ENCODE data around the gene MYO3B.

MYO3B gene

DNA sequence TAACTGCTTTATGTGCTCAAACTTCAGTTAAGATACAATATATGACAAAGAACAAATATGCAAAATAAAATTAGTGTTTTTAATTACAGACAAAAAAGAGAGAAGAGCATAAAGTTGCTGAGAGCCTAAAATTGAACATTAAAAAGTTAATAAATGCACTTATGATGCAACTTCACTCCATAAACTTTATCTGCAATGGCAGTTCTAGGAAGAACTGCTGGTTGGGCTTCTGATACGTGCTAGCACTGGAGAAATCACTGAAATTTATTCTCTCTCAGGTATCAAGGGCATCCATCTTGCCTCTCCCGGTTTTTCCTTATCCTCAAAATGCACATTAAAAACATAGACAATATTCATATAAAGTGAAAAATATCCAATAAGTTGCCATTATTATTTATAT lies 35.7 kb downstream of the MYO3B start:
- DNase-seq = no peak

DNA sequence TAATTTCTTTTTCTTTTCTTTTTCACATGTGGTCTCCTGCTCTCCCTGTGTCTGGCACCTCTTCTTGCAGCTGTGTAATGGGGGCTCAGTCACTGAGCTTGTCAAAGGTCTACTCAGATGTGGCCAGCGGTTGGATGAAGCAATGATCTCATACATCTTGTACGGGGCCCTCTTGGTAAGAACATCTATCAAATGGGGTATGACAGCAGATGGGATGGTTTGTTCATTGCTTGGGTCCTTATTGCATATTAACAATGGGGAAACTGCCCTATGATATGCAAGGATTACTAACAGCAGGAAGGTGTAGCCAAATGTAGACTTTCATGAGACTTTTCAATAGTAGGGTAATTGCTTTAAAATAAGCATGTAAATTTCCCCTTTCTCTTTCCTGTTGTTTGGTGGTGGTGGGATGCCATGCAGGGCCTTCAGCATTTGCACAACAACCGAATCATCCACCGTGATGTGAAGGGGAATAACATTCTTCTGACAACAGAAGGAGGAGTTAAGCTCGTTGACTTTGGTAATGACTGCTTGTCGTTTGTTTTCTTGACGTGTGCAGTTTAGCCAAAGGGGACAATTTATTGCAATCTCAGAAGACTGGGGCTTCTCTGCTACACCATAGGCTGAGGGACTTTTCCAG lies 36.5 kb downstream of the MYO3B start:
- no peak for DNase-seq

DNA sequence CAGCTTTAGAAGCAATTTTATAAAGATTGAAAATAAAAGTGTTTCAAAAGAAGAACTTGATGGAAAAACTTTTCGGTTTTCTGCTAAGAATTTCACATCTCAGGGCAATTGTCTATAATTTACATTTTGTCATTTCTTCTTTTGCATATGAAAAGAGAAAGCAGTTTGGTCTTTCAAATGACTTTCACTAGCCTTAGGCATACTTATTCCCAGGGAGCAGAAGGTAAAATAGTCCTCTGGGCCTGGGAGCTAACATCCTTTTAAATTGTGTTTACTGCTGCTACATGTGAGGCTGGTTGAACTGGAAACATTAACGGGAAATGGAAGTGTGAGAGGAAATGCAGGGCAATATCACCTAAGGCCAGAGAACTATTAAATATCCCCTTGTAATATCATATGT lies 37.1 kb downstream of the MYO3B start:
- DNase-seq = no peak

DNA sequence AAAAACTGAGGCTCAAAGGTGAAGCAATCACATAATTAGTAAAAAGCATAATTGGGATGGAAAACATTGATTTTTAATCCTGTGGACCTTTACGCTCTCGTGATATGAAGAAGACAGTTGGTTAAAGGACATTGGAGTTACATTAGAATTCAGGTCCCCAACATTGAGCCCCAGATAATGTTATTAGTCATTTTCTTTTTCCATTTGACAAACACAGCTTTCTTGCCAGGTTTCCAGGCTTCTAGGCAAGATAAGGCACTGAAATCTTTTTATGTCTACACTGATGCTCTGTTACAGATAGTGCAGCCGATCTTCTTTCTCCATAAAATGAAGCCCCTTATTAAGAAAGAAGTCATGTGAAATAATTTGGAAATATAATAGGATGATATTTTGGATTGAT lies 38.5 kb downstream of the MYO3B start:
- DNase-seq = no peak

DNA sequence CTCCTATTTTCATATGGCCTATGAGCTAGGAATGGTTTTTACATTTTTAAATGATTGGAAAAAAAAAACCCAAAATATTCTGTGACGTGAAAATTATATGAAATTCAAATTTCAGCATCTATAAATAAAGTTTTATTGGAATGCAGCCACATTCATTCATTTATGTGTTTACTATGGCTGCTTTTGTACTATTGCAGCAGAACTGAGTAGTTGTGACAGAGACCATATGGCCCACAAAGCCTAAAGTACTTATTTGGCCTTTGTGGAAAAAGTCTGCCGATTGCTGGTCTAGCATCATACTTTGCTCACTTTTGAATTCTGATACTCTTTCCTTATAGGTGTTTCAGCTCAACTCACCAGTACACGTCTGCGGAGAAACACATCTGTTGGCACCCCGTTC lies 39.0 kb downstream of the MYO3B start:
- no peak for DNase-seq

DNA sequence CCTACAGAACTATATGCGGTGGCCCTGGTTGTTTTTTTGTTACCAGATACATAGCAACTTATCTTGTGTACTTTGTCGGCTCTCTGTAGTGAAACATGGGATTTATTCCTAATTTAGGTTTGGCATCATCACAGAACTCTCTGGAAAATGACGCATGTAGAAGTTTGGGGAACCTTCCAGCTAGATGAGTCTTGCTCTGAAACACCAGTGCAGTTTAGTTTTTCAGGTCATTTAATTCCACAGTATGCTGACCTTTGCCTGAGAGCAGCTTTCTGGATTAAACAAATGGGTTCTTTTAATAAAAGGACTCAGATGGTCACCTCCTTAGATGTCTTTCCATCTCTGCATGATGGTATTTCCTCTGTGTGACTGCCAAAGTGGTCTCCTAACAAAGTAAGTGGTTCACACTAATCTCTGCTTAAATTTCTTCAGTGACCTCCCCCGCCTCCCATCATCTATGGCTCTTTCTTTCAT lies 39.9 kb downstream of the MYO3B start:
- DNase-seq = no peak

DNA sequence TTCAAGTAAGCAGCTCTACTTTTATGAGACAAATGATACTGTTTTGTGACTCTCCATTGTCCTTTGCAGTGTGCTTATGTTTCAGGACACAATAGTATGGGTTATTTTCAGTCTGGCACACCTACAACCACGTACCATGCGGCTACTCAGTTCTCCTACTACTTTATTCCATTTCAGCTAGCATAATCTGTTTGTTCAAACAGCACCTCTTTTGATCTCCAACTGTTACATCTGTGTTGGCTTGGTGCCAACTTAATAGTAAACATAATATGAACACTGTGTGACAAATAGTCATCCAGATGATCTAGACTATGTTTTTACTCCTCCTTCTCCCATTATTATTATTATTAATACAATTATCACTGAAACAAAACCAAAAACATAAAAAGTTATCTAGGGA lies 40.5 kb downstream of the MYO3B start:
- no peak for DNase-seq

DNA sequence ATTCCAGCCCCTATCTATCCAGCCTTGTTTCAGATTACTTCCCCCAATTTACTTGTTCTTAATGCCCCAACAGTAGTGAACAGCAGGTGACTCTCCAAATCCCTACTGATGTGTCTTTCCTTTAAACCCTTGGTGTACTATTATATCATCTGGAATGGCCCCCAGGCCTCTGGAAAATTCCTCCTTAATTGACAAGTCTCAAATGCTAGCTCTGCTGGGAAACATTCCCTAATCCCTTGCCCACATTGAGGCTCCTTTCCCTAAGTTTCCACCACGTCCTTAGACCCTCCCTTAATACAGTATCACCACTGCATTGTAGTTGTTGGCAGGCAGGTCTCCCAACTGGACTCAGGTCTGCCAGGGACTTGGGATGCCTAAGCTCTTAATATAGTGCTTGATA lies 41.0 kb downstream of the MYO3B start:
- DNase-seq = no peak

DNA sequence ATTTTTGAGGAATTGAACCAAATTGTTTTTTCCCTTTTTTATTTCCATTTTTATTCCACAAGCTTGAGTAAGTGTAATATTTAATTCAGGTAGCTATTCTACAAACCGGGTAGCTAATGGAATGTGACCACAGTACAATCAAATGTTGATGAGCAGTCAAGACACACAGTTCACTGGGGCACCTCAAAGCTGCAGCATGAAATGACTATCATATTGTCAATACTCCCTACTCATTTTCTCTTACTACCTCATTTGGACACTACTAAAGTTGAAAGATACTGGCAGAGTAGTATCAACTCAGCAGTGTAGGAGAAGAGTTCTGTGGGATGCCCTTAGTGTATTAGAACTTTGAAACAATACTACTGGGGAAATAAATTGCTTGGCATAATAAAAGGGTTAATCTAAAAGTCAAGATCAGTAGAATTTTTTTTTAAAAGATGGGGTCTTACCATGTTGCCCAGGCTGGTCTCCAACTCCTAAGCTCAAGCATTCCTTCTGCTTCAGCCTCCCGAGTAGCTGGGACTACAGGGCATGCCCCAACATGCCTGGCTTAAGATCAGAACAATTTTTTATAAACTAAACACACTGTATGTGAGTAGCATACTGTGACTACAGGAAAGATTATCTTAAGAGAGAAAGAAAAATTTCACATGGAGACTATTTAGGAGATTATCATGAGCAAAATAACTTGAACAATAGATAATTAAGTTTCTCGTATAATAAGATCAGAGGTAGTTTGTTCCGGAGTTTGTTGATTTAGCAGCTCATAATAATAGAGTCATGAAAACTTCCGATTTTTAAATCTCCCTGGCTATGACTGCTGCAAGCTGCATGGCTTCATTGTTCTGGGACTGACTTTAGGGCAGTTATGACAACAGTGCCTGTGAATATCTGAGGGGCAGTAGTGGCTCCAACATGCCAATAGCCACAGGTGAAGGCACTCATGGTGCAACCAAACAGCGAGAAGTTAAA lies 43.7 kb downstream of the MYO3B start:
- no peak for DNase-seq

DNA sequence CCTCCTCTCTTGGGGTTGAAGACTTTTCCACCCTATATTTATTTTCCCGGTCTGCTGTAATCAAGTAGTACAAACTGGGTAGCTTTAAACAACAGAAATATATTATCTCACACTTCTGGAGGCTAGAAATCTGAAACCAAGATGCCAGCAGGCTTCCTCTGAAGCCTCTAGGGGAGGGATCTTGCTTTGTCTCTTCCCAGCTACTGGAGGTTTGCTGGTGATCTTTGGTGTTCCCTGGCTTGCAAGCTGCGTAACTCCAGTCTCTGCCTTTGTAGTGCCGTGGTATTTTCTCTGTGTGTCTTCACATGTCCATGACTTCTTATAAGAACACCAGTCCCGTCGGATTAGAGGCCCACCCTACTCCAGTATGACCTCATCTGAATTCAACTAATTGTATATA lies 44.4 kb downstream of the MYO3B start:
- DNase-seq = no peak

DNA sequence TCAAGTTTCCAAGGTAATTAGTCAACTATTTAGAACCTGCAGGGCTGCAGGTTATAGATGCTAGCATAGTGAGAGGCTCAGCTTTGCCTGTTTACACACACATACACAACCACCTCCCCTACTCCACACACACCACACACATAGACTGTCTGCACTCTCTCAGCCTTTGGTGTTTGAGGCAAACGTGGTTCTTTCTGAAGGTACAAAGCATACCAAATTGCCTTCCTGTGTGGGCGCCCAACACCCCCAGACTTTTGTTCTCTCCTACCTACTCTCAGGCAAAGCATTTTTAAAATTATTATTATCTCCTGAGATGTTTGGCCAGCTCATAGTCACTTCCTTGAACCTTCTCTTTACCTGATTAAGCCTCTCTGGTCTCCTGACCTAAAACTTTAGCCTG lies 44.9 kb downstream of the MYO3B start:
- no peak for DNase-seq

DNA sequence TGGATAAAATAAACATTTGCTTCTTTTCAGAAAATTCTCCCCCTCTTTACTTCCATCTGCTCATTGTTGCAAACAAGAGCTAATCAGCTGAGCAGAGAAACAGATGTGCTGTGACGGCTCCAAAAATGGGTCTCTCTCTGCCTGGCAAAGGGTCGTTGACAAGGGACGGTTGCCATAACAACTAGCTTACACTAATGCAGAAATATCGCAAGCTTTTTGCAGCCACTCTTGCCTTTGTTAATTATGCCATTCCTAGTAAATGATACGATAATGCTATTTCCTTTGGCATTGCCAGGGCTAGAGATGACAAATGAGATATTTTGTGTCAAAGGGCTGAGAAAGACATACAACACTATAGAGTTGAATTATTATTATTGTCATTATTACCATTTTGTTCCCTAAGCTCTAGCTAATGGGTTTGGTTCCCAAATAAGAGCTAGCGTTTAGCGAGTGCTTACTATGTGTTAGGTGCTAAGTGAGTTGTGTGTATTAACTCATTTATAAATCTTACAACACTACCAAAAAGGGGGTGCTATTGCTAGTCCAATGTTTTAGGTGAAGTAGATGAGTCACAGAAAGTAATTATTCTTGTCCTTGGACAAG lies 46.8 kb downstream of the MYO3B start:
- no peak for DNase-seq

DNA sequence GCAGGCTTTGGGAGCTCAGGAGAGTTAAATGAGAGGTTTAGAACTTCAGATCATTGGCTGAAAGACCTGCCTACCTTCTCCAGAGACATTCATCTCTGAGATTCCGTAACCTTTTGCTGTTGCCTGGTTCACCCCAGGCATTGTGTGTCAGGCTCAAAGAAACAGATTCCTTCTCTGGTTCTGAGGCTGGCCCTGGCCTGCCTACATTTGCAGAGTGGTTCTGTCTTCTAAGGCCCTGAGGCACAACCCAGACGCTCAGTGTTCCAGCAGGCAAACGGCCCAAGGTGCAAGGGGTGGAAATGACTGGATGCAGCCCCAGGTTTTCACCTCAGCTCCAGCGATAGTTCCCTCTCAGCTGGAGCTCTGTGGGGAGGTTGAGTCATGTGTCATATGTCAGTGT lies 48.3 kb downstream of the MYO3B start:
- no peak for DNase-seq

DNA sequence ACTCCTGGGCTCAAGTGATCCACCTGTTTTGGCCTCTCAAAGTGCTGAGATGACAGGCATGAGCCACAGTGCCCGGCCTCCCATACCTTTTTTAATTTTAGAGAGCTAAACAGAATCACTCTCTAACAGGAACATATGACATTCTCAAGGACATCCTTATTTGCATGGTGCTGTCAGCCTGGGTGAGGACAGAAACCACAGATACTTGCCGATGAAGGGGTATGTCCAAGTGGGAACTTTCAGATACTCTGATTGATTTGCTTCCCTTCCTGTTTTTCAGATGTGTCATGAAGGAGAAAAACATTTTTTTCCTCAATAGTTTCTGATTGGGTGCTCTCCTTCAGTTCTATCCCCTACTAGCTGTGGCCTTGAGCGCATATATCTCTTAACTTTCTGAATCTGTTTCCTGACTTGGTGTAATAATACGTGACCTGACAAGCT lies 49.6 kb downstream of the MYO3B start:
- no peak for DNase-seq

DNA sequence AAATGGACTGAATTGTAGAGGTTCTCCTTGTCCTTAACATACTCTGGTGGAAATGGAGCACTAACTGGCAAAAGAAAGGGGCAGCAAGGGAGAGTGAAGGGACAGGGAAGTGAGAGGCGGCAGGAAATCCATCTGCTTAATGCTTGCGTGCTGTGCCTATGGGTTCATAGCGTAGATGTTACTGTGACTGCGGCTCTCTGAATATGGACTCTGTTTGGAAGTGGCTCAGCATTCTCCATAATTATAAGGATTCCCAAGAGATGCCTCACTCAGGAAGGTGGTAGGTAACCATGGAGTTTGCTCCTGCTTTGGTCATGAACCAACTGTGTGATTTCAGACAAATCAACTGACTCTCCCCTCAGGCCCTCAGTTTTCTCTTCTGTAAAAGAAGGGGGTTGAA lies 50.0 kb downstream of the MYO3B start:
- no peak for DNase-seq

DNA sequence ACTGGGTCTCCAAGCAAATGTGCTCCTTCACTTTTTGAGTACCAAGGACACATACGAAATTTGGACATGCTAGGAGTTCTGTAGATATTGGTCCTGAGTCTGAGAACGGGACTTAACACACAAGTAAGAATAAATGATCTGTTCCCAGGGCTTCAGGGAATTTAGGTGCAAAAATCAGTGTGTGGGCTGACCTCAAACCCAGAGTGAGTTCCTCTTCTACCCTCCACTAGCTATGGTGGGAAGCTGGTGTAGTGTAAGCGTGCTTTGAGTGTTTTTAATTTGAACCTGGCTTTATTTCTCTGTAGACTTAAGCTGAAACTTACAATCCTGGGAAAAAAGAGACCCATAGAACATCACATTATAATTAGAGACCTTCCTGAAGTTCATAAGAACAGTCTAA lies 50.5 kb downstream of the MYO3B start:
- no peak for DNase-seq

DNA sequence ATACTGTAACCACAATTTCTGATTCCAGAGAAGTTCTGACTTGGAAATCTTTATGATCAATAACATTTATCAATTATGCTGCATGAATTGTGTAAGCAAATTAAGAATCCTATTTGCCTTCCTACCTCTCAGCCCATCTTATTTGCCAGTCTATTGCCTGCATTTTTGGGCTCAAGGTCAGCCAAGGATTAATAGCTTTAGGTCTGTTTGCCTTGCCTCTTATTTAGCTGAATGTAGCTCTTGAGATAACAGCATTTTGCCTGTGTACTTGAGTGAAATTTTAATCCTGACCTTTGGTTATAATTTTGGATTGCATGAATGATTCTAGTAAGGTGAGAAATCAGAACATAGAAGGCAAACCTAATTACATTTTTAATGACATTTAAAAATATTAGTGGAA lies 51.2 kb downstream of the MYO3B start:
- DNase-seq = no peak

DNA sequence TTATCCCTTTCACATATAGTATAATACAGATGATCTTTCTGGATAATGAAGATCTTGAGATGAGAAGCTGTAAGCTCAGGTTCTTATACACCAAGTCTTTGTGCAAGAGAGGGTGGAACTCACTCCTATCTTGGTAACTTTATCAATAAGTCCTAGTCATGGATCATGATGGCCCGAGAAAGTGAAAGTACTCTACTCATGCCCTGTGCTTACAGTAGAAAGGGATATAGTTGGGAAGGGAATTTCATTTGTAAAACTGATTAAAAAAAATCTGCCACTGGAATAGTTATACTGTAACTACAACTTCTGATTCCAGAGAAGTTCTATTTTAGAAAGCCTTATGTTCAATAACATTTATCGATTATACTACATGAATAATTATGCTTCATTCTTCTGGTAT lies 51.8 kb downstream of the MYO3B start:
- DNase-seq = no peak

DNA sequence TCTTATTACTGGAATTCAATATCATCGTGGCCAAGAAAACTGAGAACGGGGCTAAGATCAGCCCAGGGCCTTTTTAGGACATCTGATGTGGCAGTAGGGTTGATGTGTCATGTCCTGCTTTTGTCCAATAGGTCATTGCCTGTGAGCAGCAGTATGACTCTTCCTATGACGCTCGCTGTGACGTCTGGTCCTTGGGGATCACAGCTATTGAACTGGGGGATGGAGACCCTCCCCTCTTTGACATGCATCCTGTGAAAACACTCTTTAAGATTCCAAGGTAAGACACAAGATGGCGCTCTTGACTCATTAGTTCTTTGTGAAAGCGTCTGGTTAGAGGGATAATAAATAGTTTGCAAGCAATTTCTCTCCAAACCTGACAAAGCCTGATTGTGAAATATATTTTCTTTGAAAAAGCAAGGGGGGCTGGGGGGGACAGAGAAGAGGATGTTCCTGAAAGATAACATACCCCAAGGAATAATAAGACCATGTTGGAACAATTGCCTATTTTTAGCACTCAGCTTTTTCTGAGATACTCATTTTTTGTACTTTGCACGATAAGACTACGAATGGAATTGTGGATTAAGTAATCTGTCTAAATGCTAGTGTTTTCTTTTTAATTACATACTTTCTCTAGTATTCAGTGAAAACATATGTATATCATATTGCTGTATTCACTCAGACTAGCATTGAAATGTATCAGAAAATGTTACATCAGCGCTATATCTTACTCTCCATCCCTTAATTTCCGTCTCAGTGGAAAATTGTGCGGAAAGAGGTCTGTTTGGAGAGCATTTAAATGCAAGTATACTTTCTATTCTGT lies 58.1 kb downstream of the MYO3B start:
- no peak for DNase-seq

DNA sequence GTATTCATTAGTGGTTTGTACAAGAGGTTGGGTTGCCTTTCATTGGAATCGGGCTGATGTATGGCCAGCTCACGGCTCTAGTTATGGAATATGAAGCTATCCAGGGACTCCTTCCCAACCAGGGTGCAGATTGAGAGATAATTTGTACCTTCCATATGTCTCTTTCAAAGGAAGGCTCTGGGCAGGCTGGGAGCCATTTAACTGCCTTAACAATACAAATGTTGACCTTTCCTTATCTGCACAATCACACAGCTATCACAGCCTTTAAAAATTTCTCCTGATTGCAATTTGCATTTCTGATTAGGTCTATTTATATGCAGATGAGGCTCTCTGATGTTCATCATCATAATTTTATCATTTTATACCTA lies 58.7 kb downstream of the MYO3B start:
- no peak for DNase-seq

DNA sequence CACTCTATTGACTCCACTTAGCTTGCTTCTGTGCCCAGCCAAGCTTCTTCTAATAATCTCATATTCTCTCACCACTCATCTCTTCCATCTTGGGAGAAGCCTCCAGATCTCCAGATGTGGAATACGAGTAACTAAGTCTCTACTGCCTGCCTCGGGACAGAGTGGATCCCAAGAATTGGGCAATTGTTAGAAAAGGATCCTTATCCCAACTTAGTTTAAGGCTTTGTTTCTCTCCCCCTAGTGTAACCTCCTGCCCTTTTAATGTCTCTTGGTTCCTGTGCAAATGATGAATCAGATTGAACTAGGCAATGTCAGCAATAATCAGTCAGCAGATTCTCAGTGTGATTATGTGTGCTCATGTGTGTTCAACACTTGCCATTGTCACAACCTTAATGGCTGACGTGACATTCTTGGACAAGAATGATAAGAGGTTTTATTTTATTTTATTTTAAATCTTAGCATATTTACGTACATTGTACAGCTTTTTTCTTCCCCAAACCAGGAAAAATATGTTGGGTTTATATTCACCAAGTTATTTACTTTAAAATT lies 59.7 kb downstream of the MYO3B start:
- no peak for DNase-seq

DNA sequence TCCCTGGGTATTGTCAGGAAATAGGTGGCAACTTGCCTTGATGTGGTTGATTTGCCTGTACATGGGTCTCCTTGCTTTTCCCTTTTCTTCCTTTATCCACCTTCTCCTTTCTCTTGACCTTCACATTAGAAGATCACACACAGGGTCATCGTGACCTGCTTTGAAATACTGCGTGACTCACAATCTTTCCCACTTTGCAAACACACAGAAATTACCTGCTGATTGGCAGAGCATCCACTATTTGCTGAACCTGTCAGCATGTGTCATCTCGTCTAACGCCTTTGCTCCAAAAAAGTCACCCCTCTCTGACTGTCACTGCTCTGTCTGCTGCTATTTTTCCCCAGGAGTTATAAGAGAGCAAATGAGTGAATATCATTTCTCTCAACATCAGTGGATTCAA lies 60.8 kb downstream of the MYO3B start:
- no peak for DNase-seq

DNA sequence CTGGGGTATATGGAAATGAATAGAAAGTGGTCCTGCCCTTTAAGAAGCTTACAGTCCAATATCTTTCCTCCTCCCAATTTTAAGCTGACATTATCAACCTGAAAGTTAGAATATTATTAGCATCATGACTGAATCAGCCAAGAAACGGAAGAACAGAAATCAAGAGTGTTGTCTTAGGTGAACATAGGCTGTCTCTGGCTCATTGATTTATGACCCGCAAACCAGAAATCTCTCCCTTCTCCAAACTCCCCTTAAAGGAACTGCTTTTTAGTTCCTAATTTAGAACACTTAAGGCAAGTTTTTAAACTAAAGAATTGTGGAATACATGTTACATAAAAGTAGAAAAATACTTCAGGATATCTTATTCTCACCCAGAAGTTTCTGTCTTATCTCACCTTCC lies 62.7 kb downstream of the MYO3B start:
- no peak for DNase-seq
